Activated T-helper 1 cell treated with anti-CD3 and anti-CD28 coated beads, Interleukin-12 subunit alpha, Interleukin-12 subunit beta, Interleukin-2, Interleukin-4 antibody, amounts not matched to agents 30 ng/mL and 10 ng/mL and 1 ng/mL, durations not matched to agents 14 hours and 24 hours and 36 hours (primary cell): ENCODE results near the gene FBXO42. TPM values are rescaled to one million over a fixed set of nuclear protein-coding genes. Genes with fewer than 3 reads are reported as not detected.

Source experiments
- DNase-seq: peaks from one replicate; pipeline ENCODE4 v3.0.0; 2021; ENCODE audit warnings: low spot score
- H3K27ac Mint-ChIP-seq: one replicate; pipeline ENCODE4 v1.8.0; 2021; ENCODE audit warnings: mild to moderate bottlenecking, mixed read lengths
- H3K27me3 Mint-ChIP-seq: one replicate; pipeline ENCODE4 v1.8.0; 2022; ENCODE audit warnings: mild to moderate bottlenecking, moderate library complexity, mixed read lengths; ENCODE audit not compliant: insufficient read depth
- H3K36me3 Mint-ChIP-seq: one replicate; pipeline ENCODE4 v1.8.0; 2021; ENCODE audit warnings: low read depth, mixed read lengths
- H3K4me1 Mint-ChIP-seq: one replicate; pipeline ENCODE4 v1.8.0; 2021; ENCODE audit warnings: low read depth, mixed read lengths
- H3K4me3 Mint-ChIP-seq: one replicate; pipeline ENCODE4 v1.8.0; 2021; ENCODE audit warnings: mild to moderate bottlenecking, moderate library complexity, mixed read lengths
- H3K9me3 Mint-ChIP-seq: one replicate; pipeline ENCODE4 v1.8.0; 2021; ENCODE audit warnings: mixed read lengths
- intact Hi-C: fragments of 100-400 bp; cut with micrococcal nuclease; formaldehyde crosslinking; loops from one replicate; pipeline ENCODE4 v1.15.1; 2024
- total RNA-seq: library from RNA; stranded (reverse); gene quantifications from 2 replicates; pipeline ENCODE4 v1.2.3, GENCODE V29; 2022

FBXO42 gene
- total RNA-seq, 1 donor from 2014 or later: 17.1 TPM

GRCh38 chr1:16340673-16341072, 11.6 kb downstream of the FBXO42 start:
- H3K36me3 Mint-ChIP-seq: peaks cover 2% of the 10 kb centered on the region
- intact Hi-C loops: no loop called here
- no peaks in the 10 kb centered on the region for H3K4me1 Mint-ChIP-seq

GRCh38 chr1:16338961-16339360, 13.3 kb downstream of the FBXO42 start:
- no peak for DNase-seq
- Mint-ChIP-seq H3K27ac (no peak overlapping the region), H3K4me3 (no peak overlapping the region), H3K4me1 (peaks cover 5% of the 10 kb centered on the region), H3K36me3 (peaks cover 2% of the 10 kb centered on the region), H3K9me3 (no peaks in the 10 kb centered on the region), H3K27me3 (no peaks in the 10 kb centered on the region)
- intact Hi-C loops: no loop called here

More at GRCh38 chr1:16340673-16341072, 11.6 kb downstream of the FBXO42 start:
- H3K27ac Mint-ChIP-seq: no peak overlapping the region
- no peak for DNase-seq
- no peaks in the 10 kb centered on the region for H3K9me3 Mint-ChIP-seq
- H3K27me3 Mint-ChIP-seq: no peaks in the 10 kb centered on the region
- no peak overlapping the region for H3K4me3 Mint-ChIP-seq

GRCh38 chr1:16334655-16335340, 17.5 kb downstream of the FBXO42 start:
- Mint-ChIP-seq H3K27ac (no peak overlapping the region), H3K27me3 (no peaks in the 10 kb centered on the region), H3K4me3 (no peak overlapping the region), H3K4me1 (peaks cover 9% of the 10 kb centered on the region), H3K36me3 (peaks cover 2% of the 10 kb centered on the region), H3K9me3 (no peaks in the 10 kb centered on the region)
- intact Hi-C loops: no loop called here
- DNase-seq: no peak

GRCh38 chr1:16326833-16327404, 25.4 kb downstream of the FBXO42 start:
- Mint-ChIP-seq H3K27ac (no peak overlapping the region), H3K36me3 (peaks cover 5% of the 10 kb centered on the region), H3K4me3 (no peak overlapping the region)

GRCh38 chr1:16324456-16324890, 27.8 kb downstream of the FBXO42 start:
- Mint-ChIP-seq H3K9me3 (no peaks in the 10 kb centered on the region), H3K27me3 (no peaks in the 10 kb centered on the region), H3K4me3 (no peak overlapping the region), H3K27ac (no peak overlapping the region), H3K36me3 (peaks cover 5% of the 10 kb centered on the region), H3K4me1 (peaks cover 6% of the 10 kb centered on the region)
- intact Hi-C loops: no loop called here
- DNase-seq: no peak

More at GRCh38 chr1:16326833-16327404, 25.4 kb downstream of the FBXO42 start:
- Mint-ChIP-seq H3K27me3 (no peaks in the 10 kb centered on the region), H3K4me1 (peaks cover 6% of the 10 kb centered on the region), H3K9me3 (no peaks in the 10 kb centered on the region)
- intact Hi-C loops: no loop called here
- no peak for DNase-seq

- Mint-ChIP-seq H3K27ac (no peak overlapping the region), H3K36me3 (peaks cover 1% of the 10 kb centered on the region), H3K4me3 (no peak overlapping the region), H3K4me1 (no peaks in the 10 kb centered on the region), H3K27me3 (no peaks in the 10 kb centered on the region), H3K9me3 (no peaks in the 10 kb centered on the region)
- no peak for DNase-seq
- intact Hi-C loops: no loop called here
Observed at GRCh38 chr1:16321176-16321867, 31.0 kb downstream of the FBXO42 start.

GRCh38 chr1:16318555-16318954, 33.7 kb downstream of the FBXO42 start:
- peaks cover 6% of the 10 kb centered on the region for H3K36me3 Mint-ChIP-seq
- H3K9me3 Mint-ChIP-seq: no peaks in the 10 kb centered on the region
- H3K4me1 Mint-ChIP-seq: no peaks in the 10 kb centered on the region
- no peak for DNase-seq
- no peak overlapping the region for H3K27ac Mint-ChIP-seq
- H3K27me3 Mint-ChIP-seq: no peaks in the 10 kb centered on the region
- intact Hi-C loops: no loop called here
- no peak overlapping the region for H3K4me3 Mint-ChIP-seq

- H3K36me3 Mint-ChIP-seq: peaks cover 17% of the 10 kb centered on the region
- intact Hi-C loops: no loop called here
- no peak overlapping the region for H3K27ac Mint-ChIP-seq
Observed at GRCh38 chr1:16315437-16315836, 36.8 kb downstream of the FBXO42 start.

GRCh38 chr1:16307222-16307621, 45.1 kb downstream of the FBXO42 start:
- peaks cover 25% of the 10 kb centered on the region for H3K36me3 Mint-ChIP-seq

More at GRCh38 chr1:16315437-16315836, 36.8 kb downstream of the FBXO42 start:
- Mint-ChIP-seq H3K4me3 (no peak overlapping the region), H3K27me3 (no peaks in the 10 kb centered on the region), H3K9me3 (no peaks in the 10 kb centered on the region), H3K4me1 (no peaks in the 10 kb centered on the region)
- DNase-seq: no peak

GRCh38 chr1:16302709-16303627, 49.3 kb downstream of the FBXO42 start:
- Mint-ChIP-seq H3K36me3 (peaks cover 32% of the 10 kb centered on the region), H3K27me3 (no peaks in the 10 kb centered on the region), H3K27ac (no peak overlapping the region), H3K4me3 (no peak overlapping the region), H3K9me3 (no peaks in the 10 kb centered on the region), H3K4me1 (peaks cover 4% of the 10 kb centered on the region)
- DNase-seq: no peak
- intact Hi-C loops: no loop called here

More at GRCh38 chr1:16307222-16307621, 45.1 kb downstream of the FBXO42 start:
- DNase-seq: no peak
- Mint-ChIP-seq H3K4me3 (no peak overlapping the region), H3K4me1 (peaks cover 4% of the 10 kb centered on the region), H3K27ac (no peak overlapping the region), H3K27me3 (no peaks in the 10 kb centered on the region), H3K9me3 (no peaks in the 10 kb centered on the region)
- intact Hi-C loops: no loop called here

- Mint-ChIP-seq H3K9me3 (no peaks in the 10 kb centered on the region), H3K27me3 (no peaks in the 10 kb centered on the region), H3K4me3 (no peak overlapping the region), H3K27ac (no peak overlapping the region), H3K36me3 (peaks cover 35% of the 10 kb centered on the region), H3K4me1 (peaks cover 4% of the 10 kb centered on the region)
- no peak for DNase-seq
- intact Hi-C loops: no loop called here
Observed at GRCh38 chr1:16300436-16300835, 51.8 kb downstream of the FBXO42 start.

- DNase-seq: no peak
- H3K9me3 Mint-ChIP-seq: no peaks in the 10 kb centered on the region
- H3K4me1 Mint-ChIP-seq: peaks cover 4% of the 10 kb centered on the region
- H3K27me3 Mint-ChIP-seq: no peaks in the 10 kb centered on the region
- intact Hi-C loops: no loop called here
- H3K36me3 Mint-ChIP-seq: peaks cover 49% of the 10 kb centered on the region
- H3K4me3 Mint-ChIP-seq: no peak overlapping the region
- H3K27ac Mint-ChIP-seq: no peak overlapping the region
Observed at GRCh38 chr1:16298653-16299052, 53.6 kb downstream of the FBXO42 start.
